ENCODE results near the gene CBARP. TPM values are rescaled to one million over a fixed set of nuclear protein-coding genes. Genes with fewer than 3 reads are reported as not detected.

Gene CBARP
- polyA plus RNA-seq, 3 donors, result not detected

DNA sequence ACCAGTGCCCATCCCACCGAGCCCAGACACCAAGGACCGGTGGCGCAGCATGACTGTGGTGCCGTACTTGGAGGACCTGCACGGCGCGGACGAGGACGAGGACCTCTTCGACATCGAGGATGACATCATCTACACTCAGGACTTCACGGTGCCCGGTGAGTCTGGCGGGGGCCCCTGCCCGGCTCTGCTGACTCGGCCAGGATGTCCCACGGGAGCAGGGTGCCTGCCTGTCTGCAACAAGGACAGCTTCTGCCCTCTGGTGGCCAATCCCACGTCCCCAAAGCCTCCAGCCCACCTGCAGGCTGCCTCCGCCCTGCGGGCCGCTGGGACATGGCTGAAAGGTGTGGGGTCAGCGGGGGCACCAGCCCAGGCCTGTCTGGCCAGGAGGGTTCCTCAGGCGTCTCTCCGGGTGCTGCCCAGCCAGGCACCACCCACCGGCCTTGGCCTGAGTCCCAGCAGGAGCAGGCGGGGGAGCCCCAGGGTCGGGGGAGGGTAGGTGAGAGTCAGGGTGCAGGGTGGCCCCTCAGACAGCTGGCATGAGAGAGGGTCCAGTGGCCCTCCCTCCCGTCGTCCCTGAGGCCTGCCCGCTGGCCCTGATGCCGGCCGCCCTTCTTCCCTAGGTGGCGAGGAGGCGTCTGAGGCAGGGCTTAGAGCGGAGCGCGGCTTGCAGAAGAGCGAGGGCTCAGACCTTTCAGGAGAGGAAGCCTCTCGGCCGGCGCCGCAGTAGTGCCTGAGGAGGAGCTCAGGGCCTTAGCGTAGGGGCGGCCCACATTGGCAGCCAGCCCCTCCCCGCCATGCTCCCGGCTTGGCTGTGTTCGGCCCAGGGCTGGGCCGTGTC lies 14.6 kb downstream of the CBARP start:
- WGBS (ENCODE audit: insufficient coverage), result 93% methylated on average over 39 of the region's 48 CpGs
- no peaks in the 10 kb centered on the region for H3K9me3 ChIP-seq (replicated peaks in 1 of 2; ENCODE audit: control insufficient read depth in 1 of 2, insufficient read depth in 1 of 2, low read length in 2 of 2)
- H3K27ac ChIP-seq (ENCODE audit: low read depth in 1 of 2, low read length in 2 of 2), result no peak overlapping the region
- peaks cover 79% of the 10 kb centered on the region for H4K20me1 ChIP-seq (ENCODE audit: insufficient read depth, low read length)
- Mint-ChIP-seq H3K36me3 (peaks cover 17 to 40% of the 10 kb centered on the region in 2 donors), H3K4me1 (no peaks in the 10 kb centered on the region), H3K4me3 (no peak overlapping the region), H3K9me3 (peaks cover 0 to 9% (median 2%) of the 10 kb centered on the region in 7 donors), H3K27me3 (ENCODE audit: low read depth in 3 of 3) (peaks cover 0 to 2% (median 0%) of the 10 kb centered on the region in 3 donors), H3K27ac (peak overlapping the region in 2 of 7 donors; percentile 33 to 35)
- H2AFZ ChIP-seq (ENCODE audit: insufficient read depth, low read depth, low read length, poor library complexity, severe bottlenecking), result no peak overlapping the region
- no peak overlapping the region for H3K4me3 ChIP-seq (replicated peaks in 1 of 3; ENCODE audit: low read depth in 2 of 3, low read length in 3 of 3)
- no peaks in the 10 kb centered on the region for H3K27me3 ChIP-seq (ENCODE audit: control insufficient read depth in 2 of 2, insufficient read depth in 2 of 2, low read length in 2 of 2)
- H3K9ac ChIP-seq (ENCODE audit: insufficient read depth, low read length, poor library complexity, severe bottlenecking), result no peak overlapping the region
- no peak for DNase-seq
- H3K79me2 ChIP-seq (ENCODE audit: insufficient read depth, low read length), result peaks cover 9% of the 10 kb centered on the region
- peaks cover 53 to 80% of the 10 kb centered on the region in 2 donors for H3K36me3 ChIP-seq (replicated peaks in 1 of 2; ENCODE audit: control insufficient read depth in 1 of 2, insufficient read depth in 2 of 2, low read length in 2 of 2)
- no peak overlapping the region for H3K4me2 ChIP-seq (replicated peaks; ENCODE audit: extremely low read depth, low read length, poor library complexity, severe bottlenecking)
- intact Hi-C loops (cut with micrococcal nuclease), result no loop called here
- H3K4me1 ChIP-seq (ENCODE audit: control insufficient read depth in 1 of 2, insufficient read depth in 2 of 2, low read length in 2 of 2), result no peaks in the 10 kb centered on the region
- TF ChIP-seq, protein P1, sequence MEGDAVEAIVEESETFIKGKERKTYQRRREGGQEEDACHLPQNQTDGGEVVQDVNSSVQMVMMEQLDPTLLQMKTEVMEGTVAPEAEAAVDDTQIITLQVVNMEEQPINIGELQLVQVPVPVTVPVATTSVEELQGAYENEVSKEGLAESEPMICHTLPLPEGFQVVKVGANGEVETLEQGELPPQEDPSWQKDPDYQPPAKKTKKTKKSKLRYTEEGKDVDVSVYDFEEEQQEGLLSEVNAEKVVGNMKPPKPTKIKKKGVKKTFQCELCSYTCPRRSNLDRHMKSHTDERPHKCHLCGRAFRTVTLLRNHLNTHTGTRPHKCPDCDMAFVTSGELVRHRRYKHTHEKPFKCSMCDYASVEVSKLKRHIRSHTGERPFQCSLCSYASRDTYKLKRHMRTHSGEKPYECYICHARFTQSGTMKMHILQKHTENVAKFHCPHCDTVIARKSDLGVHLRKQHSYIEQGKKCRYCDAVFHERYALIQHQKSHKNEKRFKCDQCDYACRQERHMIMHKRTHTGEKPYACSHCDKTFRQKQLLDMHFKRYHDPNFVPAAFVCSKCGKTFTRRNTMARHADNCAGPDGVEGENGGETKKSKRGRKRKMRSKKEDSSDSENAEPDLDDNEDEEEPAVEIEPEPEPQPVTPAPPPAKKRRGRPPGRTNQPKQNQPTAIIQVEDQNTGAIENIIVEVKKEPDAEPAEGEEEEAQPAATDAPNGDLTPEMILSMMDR (IDR thresholded peaks at IDR 0.05), result peak; percentile 56

DNA sequence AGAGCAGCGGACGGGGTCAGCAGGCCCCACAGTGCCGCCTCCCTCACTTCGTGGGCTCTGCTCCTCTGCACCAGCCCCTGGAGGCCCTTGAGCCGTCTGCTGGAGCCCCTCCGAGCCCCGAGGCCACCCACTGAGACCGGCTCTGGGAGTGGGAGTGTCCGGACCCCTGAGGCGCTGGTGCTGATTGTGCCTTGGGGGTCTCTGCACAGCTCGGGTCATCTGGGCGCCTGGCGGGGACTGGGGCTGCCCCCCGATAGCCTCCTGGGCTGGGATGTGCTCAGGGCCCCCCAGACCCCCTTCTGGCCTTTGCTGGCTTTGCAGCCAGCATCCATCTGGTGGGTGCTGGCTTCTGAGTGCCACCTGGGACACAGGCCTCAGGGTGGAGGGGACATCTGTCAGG lies 15.4 kb downstream of the CBARP start:
- H2AFZ ChIP-seq (ENCODE audit: insufficient read depth, low read depth, low read length, poor library complexity, severe bottlenecking), result no peak overlapping the region
- no peak overlapping the region for H3K4me2 ChIP-seq (replicated peaks; ENCODE audit: extremely low read depth, low read length, poor library complexity, severe bottlenecking)
- H3K27ac ChIP-seq (ENCODE audit: low read depth in 1 of 2, low read length in 2 of 2), result no peak overlapping the region
- peaks cover 18% of the 10 kb centered on the region for H3K79me2 ChIP-seq (ENCODE audit: insufficient read depth, low read length)
- Mint-ChIP-seq H3K36me3 (peaks cover 16 to 43% of the 10 kb centered on the region in 2 donors), H3K9me3 (peaks cover 0 to 4% (median 0%) of the 10 kb centered on the region in 7 donors), H3K4me3 (no peak overlapping the region), H3K27me3 (ENCODE audit: low read depth in 3 of 3) (peaks cover 0 to 2% (median 0%) of the 10 kb centered on the region in 3 donors), H3K4me1 (no peaks in the 10 kb centered on the region), H3K27ac (peak overlapping the region in 2 of 7 donors; percentile 33 to 76)
- peaks cover 53 to 73% of the 10 kb centered on the region in 2 donors for H3K36me3 ChIP-seq (replicated peaks in 1 of 2; ENCODE audit: control insufficient read depth in 1 of 2, insufficient read depth in 2 of 2, low read length in 2 of 2)
- no peaks in the 10 kb centered on the region for H3K4me1 ChIP-seq (ENCODE audit: control insufficient read depth in 1 of 2, insufficient read depth in 2 of 2, low read length in 2 of 2)
- H3K4me3 ChIP-seq (replicated peaks in 1 of 3; ENCODE audit: low read depth in 2 of 3, low read length in 3 of 3), result no peak overlapping the region
- no peak overlapping the region for H3K9ac ChIP-seq (ENCODE audit: insufficient read depth, low read length, poor library complexity, severe bottlenecking)
- no peaks in the 10 kb centered on the region for H3K9me3 ChIP-seq (replicated peaks in 1 of 2; ENCODE audit: control insufficient read depth in 1 of 2, insufficient read depth in 1 of 2, low read length in 2 of 2)
- H4K20me1 ChIP-seq (ENCODE audit: insufficient read depth, low read length), result peaks cover 87% of the 10 kb centered on the region
- no peaks in the 10 kb centered on the region for H3K27me3 ChIP-seq (ENCODE audit: control insufficient read depth in 2 of 2, insufficient read depth in 2 of 2, low read length in 2 of 2)
- TF ChIP-seq, protein P1 (IDR thresholded peaks at IDR 0.05), result no peak
- WGBS (ENCODE audit: insufficient coverage), result 97% methylated on average over 14 of the region's 14 CpGs
- intact Hi-C loops (cut with micrococcal nuclease), result no loop called here
- no peak for DNase-seq
